ENCODE measurements around the gene RAVER1.

DNA sequence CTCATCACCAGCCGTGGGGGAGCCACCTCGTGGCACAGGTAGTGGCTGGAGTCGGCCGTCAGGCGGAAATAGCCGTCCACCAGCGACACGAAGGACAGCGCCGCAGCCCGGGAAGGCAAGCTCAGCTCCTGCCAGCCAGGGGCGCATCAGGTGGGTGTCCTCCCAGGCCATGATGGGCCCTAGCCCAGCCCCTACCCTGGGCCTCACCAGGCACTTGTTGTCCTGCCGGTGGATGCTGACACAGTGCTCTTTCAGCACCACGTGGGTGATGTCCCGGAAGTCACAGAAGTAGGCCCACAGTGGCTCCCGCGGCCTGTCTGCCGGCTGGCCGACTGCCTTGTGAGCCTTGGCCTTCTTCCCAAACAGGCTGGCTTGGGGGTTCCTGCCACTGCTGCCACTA, 31.3 kb upstream of the RAVER1 start:
- TF ChIP-seq POLR2A (IDR thresholded peaks at IDR 0.05) = no peak
- no peak for TF ChIP-seq CTCF (IDR thresholded peaks at IDR 0.05)
- TF ChIP-seq POLR2AphosphoS5 (IDR thresholded peaks at IDR 0.05) = no peak
